SKM-1 (cell line): ENCODE results near the gene MKRN1.
"Not testable (repeated sequence)": the region's sequence is repeated elsewhere in the genome, so short reads cannot be mapped to it uniquely, and the experiment has no call there.

Experiments used
- DNase-seq: peaks from one replicate; lab custom pipeline; 2025; ENCODE audit not compliant: unreplicated experiment; lab: John Stamatoyannopoulos, UW

MKRN1 gene, protein sequence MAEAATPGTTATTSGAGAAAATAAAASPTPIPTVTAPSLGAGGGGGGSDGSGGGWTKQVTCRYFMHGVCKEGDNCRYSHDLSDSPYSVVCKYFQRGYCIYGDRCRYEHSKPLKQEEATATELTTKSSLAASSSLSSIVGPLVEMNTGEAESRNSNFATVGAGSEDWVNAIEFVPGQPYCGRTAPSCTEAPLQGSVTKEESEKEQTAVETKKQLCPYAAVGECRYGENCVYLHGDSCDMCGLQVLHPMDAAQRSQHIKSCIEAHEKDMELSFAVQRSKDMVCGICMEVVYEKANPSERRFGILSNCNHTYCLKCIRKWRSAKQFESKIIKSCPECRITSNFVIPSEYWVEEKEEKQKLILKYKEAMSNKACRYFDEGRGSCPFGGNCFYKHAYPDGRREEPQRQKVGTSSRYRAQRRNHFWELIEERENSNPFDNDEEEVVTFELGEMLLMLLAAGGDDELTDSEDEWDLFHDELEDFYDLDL

DNA sequence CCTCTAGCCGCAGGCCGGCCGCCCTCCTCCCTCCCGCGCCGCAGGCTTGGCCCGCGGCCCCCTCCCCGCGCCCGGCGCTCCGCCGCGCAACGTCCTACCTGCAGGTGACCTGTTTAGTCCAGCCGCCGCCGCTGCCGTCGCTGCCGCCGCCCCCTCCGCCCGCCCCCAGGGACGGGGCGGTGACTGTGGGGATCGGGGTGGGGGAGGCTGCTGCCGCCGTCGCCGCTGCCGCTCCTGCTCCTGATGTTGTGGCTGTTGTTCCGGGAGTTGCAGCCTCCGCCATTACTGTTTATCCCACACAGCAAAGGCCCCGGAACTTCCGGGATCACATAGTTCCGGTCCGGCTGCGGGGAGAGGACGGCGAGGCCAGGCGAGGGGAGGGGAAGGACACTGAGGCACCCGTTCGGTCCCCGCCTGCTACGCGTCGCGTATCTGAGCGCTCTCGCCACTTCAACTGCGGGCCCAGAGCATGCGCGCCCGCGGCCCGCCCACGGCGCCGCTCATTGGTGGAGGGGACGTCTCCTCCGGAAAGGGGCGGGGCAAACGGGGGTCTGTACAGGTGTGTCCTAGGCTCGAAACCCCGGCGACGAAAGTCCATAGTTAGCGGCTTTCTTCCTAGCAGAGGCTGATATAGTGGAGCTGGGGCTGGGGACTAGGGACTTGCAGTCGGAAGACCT, at the start of gene MKRN1:
Gene MKRN1, minus strand, starts transcription at position 444 of the 677 bp plus-strand sequence. Its CDS starts 161 bp downstream, at position 283.
- peak; percentile 75 for DNase-seq

DNA sequence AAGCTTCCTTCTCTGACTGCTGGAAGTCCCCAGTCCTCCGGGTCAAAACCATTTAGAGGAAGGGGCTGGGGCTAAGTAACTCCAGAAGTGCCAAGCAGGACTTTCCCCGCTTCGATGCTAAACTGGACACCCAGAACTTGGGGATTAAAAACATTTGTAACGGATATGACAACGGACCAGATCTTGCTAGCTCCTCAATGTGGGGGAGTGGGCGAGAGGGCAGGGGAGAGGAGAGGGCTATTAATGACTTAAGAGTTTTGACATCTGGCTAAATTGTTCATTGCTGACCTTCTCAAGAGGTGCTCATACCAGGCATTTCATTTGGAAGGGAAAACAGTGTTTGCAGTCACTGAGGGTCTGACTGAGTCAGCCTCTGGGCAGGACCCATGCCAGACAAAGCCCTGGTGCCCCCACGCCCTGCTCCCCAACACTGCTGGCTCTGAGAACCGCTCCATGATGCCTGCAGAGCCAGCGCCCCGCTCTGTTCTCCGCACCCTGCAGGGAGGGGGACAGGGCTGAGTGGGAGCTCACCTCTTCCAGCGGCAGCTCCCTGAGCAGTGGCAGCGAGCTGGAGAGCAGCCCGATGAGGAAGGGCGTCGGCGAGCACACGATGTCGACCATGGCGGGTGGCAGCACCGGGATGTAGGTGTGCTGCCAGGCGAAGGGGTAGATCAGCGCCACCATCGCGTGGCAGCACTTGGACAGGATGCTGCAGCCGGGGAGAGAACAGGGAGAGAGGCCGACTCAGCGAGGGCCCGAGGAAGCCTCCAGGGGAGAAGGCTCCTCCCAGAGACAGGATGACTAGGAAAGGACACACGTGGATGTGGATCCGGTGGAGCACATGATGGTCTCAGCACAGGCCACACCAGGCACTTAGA, 47.7 kb upstream of the MKRN1 start:
- DNase-seq, result no peak

DNA sequence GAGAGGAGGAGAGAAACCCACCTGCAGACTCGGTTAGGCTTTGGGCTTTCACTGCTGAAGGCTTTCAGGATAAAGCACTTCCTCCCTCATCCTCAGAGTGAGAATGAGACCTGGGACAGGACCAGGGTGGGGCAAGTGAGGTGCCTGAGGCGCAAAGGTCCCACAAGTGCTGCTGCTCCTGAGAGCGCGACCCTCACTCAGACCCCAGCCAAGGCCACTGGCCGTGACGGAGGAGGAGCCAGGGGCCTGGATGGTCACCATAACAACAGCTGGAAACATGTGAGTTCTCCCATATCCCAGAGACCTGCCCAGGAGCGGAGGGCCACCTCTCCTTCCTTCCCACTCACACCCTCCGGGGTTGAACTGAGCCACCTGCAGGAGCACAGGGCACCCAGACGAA, 46.9 kb upstream of the MKRN1 start:
- DNase-seq, result no peak

DNA sequence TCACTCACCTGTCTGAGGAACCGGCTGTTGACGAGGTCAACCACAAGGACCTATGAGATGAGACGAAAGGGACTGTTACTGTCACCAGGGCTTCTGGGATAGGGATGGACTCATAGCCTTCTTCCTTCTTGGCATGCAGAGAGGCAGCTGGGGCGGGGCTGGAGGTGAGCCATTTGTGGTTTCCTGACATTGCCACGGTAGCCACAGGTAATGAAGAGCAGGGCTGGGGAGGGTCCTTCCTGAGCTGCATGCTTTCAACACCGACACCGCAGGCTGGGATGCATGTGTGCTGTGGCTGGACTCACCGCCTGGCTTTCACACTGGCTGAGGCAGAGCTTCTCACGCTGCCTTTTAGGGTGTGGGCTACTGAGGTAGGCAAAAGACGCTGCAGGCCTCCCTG, 46.4 kb upstream of the MKRN1 start:
- no peak for DNase-seq

DNA sequence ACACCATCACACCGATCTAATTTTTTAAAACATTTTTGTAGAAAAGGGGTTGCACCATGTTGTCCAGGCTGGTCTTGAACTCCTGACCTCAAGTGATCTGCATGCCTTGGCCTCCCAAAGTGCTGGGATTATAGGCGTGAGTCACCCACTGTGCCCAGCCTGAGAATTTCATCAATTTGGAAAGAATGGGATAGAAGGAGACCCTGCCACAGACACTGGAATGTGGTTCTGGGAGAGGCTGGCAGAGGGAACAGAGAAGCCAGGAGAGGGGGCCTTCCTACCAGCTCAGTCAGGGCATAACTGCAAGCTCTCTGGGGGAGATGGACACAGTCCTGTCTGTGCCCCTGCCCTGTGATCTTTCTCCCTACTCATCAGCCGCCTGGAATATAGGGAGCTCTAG, 42.1 kb upstream of the MKRN1 start:
- DNase-seq, result no peak

DNA sequence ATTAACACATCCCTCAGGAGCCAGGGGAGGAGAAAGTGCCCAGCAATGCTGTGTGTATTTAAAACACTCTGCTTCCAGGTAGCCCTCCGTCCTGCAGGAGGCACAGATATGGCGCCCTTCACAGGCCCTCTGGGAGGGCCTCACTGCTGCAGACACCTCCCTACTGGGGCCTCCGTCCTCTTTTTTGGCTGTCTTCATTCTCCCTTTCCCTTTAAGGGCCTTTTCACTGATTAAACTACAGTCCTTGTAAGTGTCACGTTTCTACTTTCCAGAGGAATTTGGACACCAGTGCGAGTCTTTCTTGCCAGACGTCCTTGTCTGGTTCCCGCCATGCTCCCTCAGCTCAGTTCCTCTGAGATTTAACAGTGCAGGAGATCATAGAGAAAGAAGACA, 39.7 kb upstream of the MKRN1 start:
- no peak for DNase-seq

DNA sequence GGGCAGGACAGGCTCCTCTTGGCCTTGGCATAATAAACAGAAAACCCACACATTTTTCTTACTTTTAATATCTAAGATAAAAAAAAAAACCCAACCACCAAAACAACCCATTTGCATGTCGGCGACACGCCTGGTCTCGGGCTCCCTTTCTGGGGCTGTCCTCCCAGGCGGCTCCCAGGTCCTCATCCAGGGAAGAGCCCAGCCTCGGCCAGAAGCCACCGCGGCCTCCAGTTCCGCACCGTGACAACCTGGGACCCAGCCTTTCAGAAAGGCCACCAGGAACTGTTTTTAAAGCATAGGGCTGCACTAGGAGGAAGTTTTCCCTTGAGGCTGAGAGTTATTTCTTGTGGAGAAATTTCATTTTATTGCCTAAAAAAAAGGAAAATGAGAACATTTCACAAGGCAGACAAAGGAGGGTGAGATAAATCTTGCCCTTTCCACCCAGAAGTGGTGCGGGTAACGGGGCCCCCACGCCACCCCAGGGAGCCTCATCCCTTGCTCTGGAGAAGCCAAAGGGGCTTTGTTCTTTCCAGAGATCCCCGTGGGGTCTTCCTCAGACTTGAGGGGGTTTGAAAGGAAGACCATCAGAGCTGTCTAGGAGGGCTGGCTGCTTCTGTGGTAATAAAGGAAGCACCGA, 39.2 kb upstream of the MKRN1 start:
- no peak for DNase-seq

DNA sequence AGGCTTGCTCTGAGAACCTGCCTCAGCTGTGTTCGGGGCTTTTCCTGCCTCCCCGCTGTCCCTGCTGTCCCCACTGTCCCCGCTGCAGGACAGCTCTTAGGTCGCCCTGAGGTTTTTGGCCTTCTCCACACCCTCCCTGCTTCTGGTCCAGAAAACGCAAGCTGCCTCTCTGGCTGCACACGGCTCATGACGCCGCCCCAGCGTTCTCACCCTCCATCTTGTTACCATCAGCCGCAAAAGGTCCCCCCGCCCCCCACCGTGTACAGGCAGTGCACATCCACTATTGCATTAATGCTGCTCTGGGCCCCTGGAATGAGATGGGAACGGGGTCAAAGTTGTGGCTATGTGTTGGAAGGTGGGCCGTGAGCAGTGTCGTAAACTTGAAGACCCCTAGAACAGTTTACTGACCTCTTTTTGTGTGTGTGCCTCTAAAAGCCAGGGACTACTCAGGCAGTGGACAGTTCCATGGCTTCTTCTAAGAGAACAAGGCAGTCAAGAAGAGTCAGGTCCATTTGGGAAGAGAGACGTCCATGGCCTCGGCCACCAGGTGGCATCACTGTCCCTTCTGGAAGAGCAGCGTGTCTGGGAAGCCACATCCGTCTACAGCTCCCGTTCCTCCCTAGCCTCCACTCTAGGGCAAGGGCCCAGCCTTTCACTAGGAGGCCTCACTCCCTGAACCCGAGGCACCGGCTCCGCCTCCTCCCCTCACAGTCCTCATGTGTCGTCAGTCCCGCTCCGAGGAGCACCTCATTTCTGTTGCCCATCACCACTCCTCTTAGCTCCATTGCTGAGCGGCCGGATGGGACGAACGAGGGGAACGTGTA, 38.5 kb upstream of the MKRN1 start:
- peak; percentile 67 for DNase-seq

DNA sequence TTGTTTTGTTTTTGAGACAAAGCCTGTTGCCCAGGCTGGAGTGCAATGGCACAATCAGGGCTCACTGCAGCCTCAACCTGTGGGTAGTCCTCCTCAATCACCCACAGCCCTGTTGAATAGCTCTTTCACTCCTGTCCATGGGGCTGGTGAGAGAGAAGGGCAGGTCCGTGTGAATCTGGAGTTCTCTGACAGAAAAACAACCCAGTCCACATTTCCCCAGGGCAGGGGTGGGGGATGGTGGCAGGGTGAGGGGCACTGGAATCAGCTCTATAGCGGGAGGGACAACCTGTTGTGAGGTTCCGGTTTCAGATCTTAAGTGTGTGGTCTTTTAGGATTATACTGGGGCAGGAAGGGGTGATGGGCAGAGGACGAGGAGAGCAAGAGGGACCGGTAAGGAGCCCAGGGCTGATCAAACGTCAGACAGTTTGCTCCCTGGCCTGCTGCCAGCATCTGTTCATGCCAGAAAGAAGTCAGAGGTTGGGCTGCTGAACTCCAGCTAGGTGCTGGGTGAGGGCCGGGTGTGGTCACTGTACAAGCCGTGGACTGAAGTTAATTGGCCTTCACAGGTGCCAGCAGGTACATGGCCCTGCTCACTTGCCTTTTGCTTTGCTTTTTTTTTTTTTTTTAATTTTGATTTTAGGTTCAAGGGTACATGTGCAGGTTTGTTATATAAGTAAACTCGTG, 33.2 kb upstream of the MKRN1 start:
- no peak for DNase-seq

DNA sequence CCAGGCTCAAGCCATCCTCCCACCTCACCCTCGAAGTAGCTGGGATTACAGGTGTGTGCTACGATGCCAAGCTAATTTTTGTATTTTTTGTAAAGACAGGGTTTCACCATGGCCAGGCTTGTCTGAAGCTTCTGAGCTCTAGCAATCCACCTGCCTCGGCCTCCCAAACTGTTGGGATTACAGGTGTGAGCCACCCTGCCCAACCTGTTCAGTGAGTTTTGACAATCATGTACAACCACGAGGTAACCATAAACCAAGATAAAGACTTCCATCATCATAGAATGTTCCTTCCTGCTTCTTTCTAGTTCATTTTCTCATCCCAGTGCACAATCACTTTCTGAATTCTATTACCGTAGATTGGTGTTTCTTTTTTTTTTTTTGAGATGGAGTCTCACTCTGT, 30.5 kb upstream of the MKRN1 start:
- no peak for DNase-seq

DNA sequence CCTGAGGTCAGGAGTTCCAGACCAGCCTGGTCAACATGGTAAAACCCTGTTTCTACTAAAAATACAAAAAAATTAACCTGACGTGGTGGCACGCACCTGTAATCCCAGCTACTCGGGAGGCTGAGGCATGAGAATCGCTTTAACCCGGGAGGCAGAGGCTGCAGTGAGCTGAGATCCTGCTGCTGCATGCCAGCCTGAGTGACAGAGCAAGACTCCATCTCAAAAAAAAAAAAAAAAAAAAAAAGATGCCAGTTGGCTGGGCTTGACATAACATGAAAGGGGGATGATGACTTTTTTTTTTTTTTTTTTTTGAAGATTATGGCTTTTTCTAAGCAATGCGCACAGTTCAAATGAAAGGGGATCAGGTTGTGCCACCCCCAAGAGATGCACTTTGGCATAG, 28.3 kb upstream of the MKRN1 start:
- DNase-seq, result not testable (repeated sequence)

DNA sequence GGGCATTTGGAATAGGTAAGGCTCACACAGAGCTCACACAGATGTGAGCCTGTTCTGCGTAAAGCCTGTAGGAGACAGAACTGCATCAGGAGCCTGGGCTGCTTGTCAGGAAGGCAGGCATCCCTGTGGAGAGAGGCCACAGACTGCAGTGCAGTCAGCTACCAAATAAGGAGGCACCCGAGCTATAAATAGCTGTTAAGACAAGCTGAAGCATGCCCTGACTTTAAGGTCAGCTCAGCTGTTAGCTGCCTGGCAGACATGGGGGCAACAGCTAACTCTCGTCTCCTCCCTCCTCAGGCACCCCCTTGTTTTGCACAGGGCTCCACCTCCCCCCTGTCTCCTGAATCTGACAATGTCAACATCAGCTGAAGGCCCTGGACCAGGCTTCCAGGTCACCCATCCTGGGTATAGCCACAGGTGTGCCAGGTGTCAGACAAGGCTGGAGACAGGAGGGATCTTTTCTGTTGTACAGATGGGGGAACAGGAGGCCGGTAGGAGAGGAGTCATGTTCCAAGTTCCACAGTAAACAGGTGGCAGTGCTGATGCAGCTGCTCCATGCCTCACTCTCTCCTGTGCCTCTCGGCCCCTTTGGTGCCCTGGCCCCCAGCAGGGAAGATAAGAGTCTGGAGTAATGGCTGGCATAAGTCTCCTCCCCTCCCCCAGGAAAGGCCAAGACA, 27.6 kb upstream of the MKRN1 start:
- no peak for DNase-seq

DNA sequence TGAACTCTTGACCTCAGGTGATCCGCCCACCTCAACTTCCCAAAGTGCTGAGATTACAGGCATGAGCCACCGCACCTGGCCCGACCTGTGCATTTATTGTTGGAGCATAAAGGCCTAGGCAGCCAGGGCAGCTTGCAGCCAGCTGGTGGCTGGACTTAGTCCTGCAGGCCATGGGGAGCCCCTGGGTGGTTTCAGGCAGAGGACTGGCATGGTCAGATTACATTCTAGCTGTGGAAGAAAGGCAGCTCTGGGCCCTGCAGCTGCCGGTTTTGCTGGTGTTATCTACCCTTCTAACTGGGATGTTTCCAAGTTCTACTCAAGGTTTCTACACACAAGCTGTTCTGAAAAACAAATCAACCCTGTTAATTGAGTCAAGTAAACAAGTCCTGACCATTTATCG, 22.7 kb upstream of the MKRN1 start:
- DNase-seq, result no peak

DNA sequence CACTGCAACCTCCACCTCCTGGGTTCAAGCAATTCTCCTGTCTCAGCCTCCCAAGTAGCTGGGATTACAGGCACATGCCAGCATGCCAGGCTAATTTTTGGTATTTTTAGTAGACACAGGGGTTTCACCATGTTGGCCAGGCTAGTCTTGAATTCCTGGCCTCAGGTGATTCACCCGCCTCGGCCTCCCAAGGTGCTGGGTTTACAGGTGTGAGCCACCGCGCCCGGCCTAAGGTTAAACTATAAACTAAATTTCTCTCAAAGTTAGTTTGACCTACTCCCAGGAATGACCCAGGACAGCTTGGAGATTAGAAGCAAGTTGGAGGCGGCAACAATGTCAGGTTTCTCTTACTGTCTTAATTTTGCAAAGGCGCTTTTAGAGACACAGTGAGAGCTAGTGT, 18.5 kb upstream of the MKRN1 start:
- DNase-seq, result not testable (repeated sequence)

DNA sequence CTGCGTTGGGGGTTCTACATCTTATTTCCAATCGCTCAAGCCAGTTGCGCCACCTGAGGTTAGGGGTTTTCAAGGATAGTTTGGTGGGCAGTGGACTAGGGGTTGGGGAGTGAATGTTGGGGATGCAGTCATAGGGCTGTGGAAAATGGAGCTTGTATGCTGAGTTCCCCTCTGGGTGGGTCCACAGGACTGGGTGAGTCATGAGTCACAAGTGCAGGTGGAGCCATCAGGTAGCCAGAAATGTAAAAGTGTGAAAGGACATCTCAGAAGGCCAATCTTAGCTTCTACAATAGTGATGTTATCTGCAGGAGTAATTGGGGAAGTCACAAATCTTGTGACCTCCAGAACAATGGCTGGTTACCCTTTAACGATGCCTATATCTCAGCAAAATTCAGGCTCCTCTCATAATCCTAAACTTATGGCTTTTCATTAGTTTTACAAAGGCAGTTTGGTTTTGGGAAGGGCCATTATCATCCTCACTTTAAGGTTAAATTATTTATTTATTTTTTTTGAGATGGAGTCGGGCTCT, 18.0 kb upstream of the MKRN1 start:
- DNase-seq, result no peak

DNA sequence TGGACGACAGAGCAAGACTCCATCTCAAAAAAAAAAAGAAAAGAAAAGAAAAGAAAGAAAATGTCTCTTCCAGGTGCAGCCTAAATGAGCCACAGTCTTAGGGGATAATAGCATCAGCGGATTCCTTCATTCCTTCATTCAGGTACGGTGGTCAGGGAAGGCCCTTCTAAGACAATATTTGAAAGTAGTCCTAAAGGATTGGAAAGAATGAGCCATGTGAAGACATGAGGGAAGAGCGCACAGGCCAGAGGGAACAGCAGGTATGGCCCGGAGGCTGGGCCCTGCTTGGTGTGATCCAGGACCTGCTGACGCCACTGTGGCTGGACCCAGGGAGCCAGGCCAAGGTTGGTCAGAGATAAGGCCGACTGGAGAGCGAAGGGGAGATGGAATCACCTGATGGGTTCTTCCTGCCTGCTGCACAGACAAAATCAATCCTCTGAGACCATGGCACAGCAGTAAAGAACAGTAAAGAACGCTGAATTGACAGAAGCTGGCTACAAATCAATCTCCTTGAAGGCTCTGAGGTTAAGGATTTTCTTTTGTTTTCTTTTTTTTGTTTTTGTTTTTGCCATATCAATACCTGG, 16.3 kb upstream of the MKRN1 start:
- no peak for DNase-seq

DNA sequence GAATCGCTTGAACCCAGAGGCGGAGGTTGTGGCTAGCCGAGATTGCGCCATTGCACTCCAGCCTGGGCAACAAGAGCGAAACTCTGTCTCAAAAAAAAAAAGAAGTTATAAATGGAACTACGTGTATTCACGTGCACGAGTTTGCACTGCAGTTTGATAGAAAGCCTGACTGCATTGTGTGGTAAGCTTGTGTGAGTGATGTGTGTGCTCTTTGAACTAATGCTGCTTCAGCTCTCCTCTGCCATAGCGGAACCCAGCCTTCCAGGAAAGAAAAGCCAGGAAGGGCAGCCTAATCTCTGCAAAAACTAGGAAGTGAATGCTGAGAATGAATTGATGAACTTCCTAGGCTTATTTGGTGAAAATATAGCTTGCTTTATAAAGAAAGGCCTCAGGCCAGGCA, 15.6 kb upstream of the MKRN1 start:
- no peak for DNase-seq

DNA sequence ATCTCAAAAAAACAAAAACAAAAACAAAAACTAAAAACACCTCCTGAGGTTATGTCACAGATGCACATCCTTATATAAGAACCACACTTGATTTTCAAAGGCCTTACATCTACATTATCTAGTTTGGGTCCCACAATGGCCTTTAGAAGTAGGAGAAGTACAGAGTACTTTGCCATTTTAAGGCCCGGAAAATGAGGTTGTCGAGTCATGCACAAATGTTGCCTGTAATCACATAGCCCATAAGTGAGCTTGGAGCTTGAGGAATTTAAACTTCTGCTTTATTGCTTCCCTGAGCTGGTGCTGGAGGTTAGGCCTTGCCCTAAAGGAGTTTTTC, 9.7 kb upstream of the MKRN1 start:
- no peak for DNase-seq
